ENCODE measurements around the gene ORM1.

The ORM1 gene

GRCh38 chr9:114314256-114314867 lies 8.5 kb upstream of the ORM1 start:
- TF ChIP-seq EZH2 (IDR thresholded peaks at IDR 0.05; ENCODE audit: borderline replicate concordance, low read length) = no peak
- no peak for TF ChIP-seq CTCF (IDR thresholded peaks at IDR 0.05; ENCODE audit: low read length)
- no peak overlapping the region for H3K4me3 ChIP-seq (ENCODE audit: low read depth, low read length, poor library complexity, severe bottlenecking)
- H4K20me1 ChIP-seq (ENCODE audit: insufficient read depth, low read length) = no peaks in the 10 kb centered on the region
- no peaks in the 10 kb centered on the region for H3K9me3 ChIP-seq (ENCODE audit: low read length)
- no peaks in the 10 kb centered on the region for H3K9me2 ChIP-seq (ENCODE audit: low read depth, low read length)
- H3F3A ChIP-seq (ENCODE audit: insufficient read depth, low read length) = no peaks in the 10 kb centered on the region
- H3K9ac ChIP-seq (ENCODE audit: low read length) = no peak overlapping the region
- H2AFZ ChIP-seq (ENCODE audit: low read length) = no peak overlapping the region
- no peaks in the 10 kb centered on the region for H3K79me2 ChIP-seq (ENCODE audit: insufficient read depth, low read length)
- H3K27ac ChIP-seq (ENCODE audit: low read depth, low read length, poor library complexity, severe bottlenecking) = no peak overlapping the region
- H3K36me3 ChIP-seq (ENCODE audit: insufficient read depth, low read length) = no peaks in the 10 kb centered on the region
- H3K4me1 ChIP-seq (ENCODE audit: insufficient read depth, low read length, severe bottlenecking) = no peaks in the 10 kb centered on the region
- H3K4me2 ChIP-seq (ENCODE audit: low read length) = no peak overlapping the region
- no peaks in the 10 kb centered on the region; the same call in 1 of the 2 replicates for H3K27me3 ChIP-seq (ENCODE audit: insufficient read depth, low read length)

GRCh38 chr9:114314881-114315722 lies 7.8 kb upstream of the ORM1 start:
- H3K36me3 ChIP-seq (ENCODE audit: insufficient read depth, low read length) = no peaks in the 10 kb centered on the region
- no peak for TF ChIP-seq CTCF (IDR thresholded peaks at IDR 0.05; ENCODE audit: low read length)
- no peak for TF ChIP-seq EZH2 (IDR thresholded peaks at IDR 0.05; ENCODE audit: borderline replicate concordance, low read length)
- no peak overlapping the region for H3K9ac ChIP-seq (ENCODE audit: low read length)
- H3F3A ChIP-seq (ENCODE audit: insufficient read depth, low read length) = no peaks in the 10 kb centered on the region
- no peaks in the 10 kb centered on the region; the same call in 1 of the 2 replicates for H3K27me3 ChIP-seq (ENCODE audit: insufficient read depth, low read length)
- H3K4me3 ChIP-seq (ENCODE audit: low read depth, low read length, poor library complexity, severe bottlenecking) = no peak overlapping the region
- no peaks in the 10 kb centered on the region for H3K9me3 ChIP-seq (ENCODE audit: low read length)
- H2AFZ ChIP-seq (ENCODE audit: low read length) = no peak overlapping the region
- H3K4me2 ChIP-seq (ENCODE audit: low read length) = no peak overlapping the region
- H4K20me1 ChIP-seq (ENCODE audit: insufficient read depth, low read length) = no peaks in the 10 kb centered on the region
- no peaks in the 10 kb centered on the region for H3K4me1 ChIP-seq (ENCODE audit: insufficient read depth, low read length, severe bottlenecking)
- H3K27ac ChIP-seq (ENCODE audit: low read depth, low read length, poor library complexity, severe bottlenecking) = no peak overlapping the region
- no peaks in the 10 kb centered on the region for H3K9me2 ChIP-seq (ENCODE audit: low read depth, low read length)
- no peaks in the 10 kb centered on the region for H3K79me2 ChIP-seq (ENCODE audit: insufficient read depth, low read length)

GRCh38 chr9:114315723-114316363 lies 7.1 kb upstream of the ORM1 start:
- no peaks in the 10 kb centered on the region for H3K36me3 ChIP-seq (ENCODE audit: insufficient read depth, low read length)
- no peak overlapping the region for H3K9ac ChIP-seq (ENCODE audit: low read length)
- H3K4me1 ChIP-seq (ENCODE audit: insufficient read depth, low read length, severe bottlenecking) = no peaks in the 10 kb centered on the region
- no peak overlapping the region for H3K4me2 ChIP-seq (ENCODE audit: low read length)
- H3K4me3 ChIP-seq (ENCODE audit: low read depth, low read length, poor library complexity, severe bottlenecking) = no peak overlapping the region
- no peaks in the 10 kb centered on the region for H3K79me2 ChIP-seq (ENCODE audit: insufficient read depth, low read length)
- no peak overlapping the region for H2AFZ ChIP-seq (ENCODE audit: low read length)
- no peaks in the 10 kb centered on the region for H3F3A ChIP-seq (ENCODE audit: insufficient read depth, low read length)
- no peaks in the 10 kb centered on the region for H3K9me3 ChIP-seq (ENCODE audit: low read length)
- no peaks in the 10 kb centered on the region; the same call in 1 of the 2 replicates for H3K27me3 ChIP-seq (ENCODE audit: insufficient read depth, low read length)
- no peaks in the 10 kb centered on the region for H4K20me1 ChIP-seq (ENCODE audit: insufficient read depth, low read length)
- no peak for TF ChIP-seq CTCF (IDR thresholded peaks at IDR 0.05; ENCODE audit: low read length)
- no peak for TF ChIP-seq EZH2 (IDR thresholded peaks at IDR 0.05; ENCODE audit: borderline replicate concordance, low read length)
- no peaks in the 10 kb centered on the region for H3K9me2 ChIP-seq (ENCODE audit: low read depth, low read length)
- H3K27ac ChIP-seq (ENCODE audit: low read depth, low read length, poor library complexity, severe bottlenecking) = no peak overlapping the region

Measured in OCI-LY1 (cell line).